GM23338 (cell line): ENCODE measurements around the gene NCF2.

Experiments
- CREB1 ChIP-seq: fragments of 250-450 bp; sonication (Bioruptor Pico); IDR thresholded peaks from 2 replicates; pipeline ENCODE4 v1.5.0; 2020; ENCODE audit warnings: low read depth, mild to moderate bottlenecking, moderate library complexity
- CTCF ChIP-seq, 2 experiments: fragments of 200-600 bp in 1 of 2; sonication (generic) in 1 of 2; conservative IDR thresholded peaks; 2 replicates each; pipeline versions ENCODE4 v1.5.1 to v1.6.1; 2016 to 2017; ENCODE audit warnings: antibody characterized with exemption in 2 of 2, low read depth in 2 of 2, mild to moderate bottlenecking in 2 of 2, moderate library complexity in 1 of 2
- EZH2 ChIP-seq: fragments of 200-600 bp; sonication (generic); IDR thresholded peaks from one replicate; pipeline ENCODE4 v1.8.0; 2017; ENCODE audit warnings: antibody characterized with exemption, mild to moderate bottlenecking, low read depth; ENCODE audit not compliant: unreplicated experiment
- EZH2phosphoT487 ChIP-seq: fragments of 200-600 bp; sonication (generic); IDR thresholded peaks from one replicate; pipeline ENCODE4 v1.8.1; 2018; ENCODE audit warnings: antibody characterized with exemption; ENCODE audit not compliant: unreplicated experiment
- JUNB ChIP-seq: IDR thresholded peaks from one replicate; pipeline ENCODE4 v1.6.1; 2016; ENCODE audit warnings: antibody characterized with exemption; ENCODE audit not compliant: unreplicated experiment
- NANOG ChIP-seq: IDR thresholded peaks from 2 replicates; pipeline ENCODE4 v1.6.1; 2016; ENCODE audit warnings: antibody characterized with exemption, borderline replicate concordance
- POLR2AphosphoS5 ChIP-seq: IDR thresholded peaks from 2 replicates; pipeline ENCODE4 v1.6.1; 2016; ENCODE audit warnings: antibody characterized with exemption, low read depth
- REST ChIP-seq: IDR thresholded peaks from one replicate; pipeline ENCODE4 v1.6.1; 2018; ENCODE audit warnings: antibody characterized with exemption; ENCODE audit not compliant: unreplicated experiment
- STAT1 ChIP-seq: IDR thresholded peaks from one replicate; pipeline ENCODE4 v1.6.1; 2016; ENCODE audit warnings: antibody characterized with exemption; ENCODE audit not compliant: unreplicated experiment
- ZNF114 ChIP-seq: fragments of 250-450 bp; sonication (Bioruptor Pico); IDR thresholded peaks from 2 replicates; pipeline ENCODE4 v1.5.0; 2020; ENCODE audit warnings: mild to moderate bottlenecking, moderate library complexity
- ZNF331 ChIP-seq: fragments of 250-450 bp; sonication (Bioruptor Pico); IDR thresholded peaks from 2 replicates; pipeline ENCODE4 v1.5.0; 2020; ENCODE audit warnings: low read depth, mild to moderate bottlenecking, moderate library complexity
- ZNF462 ChIP-seq: fragments of 250-450 bp; sonication (Bioruptor Pico); IDR thresholded peaks from 2 replicates; pipeline ENCODE4 v1.5.0; 2020; ENCODE audit warnings: mild to moderate bottlenecking, moderate library complexity
- TF ChIP-seq, protein P1 (sequence below): IDR thresholded peaks from 2 replicates; pipeline ENCODE4 v1.6.1; 2016; ENCODE audit warnings: antibody characterized with exemption

- TF ChIP-seq CTCF (conservative IDR thresholded peaks at IDR 0.05; ENCODE audit: low read depth in 2 of 2) (no peak), POLR2AphosphoS5 (no peak), EZH2 (no peak), REST (no peak), STAT1 (no peak), EZH2phosphoT487 (no peak), ZNF114 (CRISPR knock-in tag) (no peak), JUNB (no peak), CREB1 (CRISPR knock-in tag) (no peak), NANOG (no peak), ZNF462 (CRISPR knock-in tag) (no peak), ZNF331 (no peak)
- TF ChIP-seq, protein P1, sequence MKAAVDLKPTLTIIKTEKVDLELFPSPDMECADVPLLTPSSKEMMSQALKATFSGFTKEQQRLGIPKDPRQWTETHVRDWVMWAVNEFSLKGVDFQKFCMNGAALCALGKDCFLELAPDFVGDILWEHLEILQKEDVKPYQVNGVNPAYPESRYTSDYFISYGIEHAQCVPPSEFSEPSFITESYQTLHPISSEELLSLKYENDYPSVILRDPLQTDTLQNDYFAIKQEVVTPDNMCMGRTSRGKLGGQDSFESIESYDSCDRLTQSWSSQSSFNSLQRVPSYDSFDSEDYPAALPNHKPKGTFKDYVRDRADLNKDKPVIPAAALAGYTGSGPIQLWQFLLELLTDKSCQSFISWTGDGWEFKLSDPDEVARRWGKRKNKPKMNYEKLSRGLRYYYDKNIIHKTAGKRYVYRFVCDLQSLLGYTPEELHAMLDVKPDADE, result no peak
Measured at GRCh38 chr1:183597656-183598347, 7.5 kb upstream of the NCF2 start.
